Adipocyte (in vitro differentiated cells): ENCODE results near the gene COX10.
"Not testable (repeated sequence)": the region's sequence is repeated elsewhere in the genome, so short reads cannot be mapped to it uniquely, and the experiment has no call there.

Source experiments
- DNase-seq: peaks from one replicate; pipeline ENCODE4 v3.0.0-alpha.2; 2015; ENCODE audit warnings: low read depth
- H3K27me3 ChIP-seq: replicated peaks from 2 replicates; pipeline ENCODE4 v1.7.0; 2013; ENCODE audit warnings: mild to moderate bottlenecking, low read length, moderate library complexity; ENCODE audit not compliant: control insufficient read depth, insufficient read depth
- H3K36me3 ChIP-seq: 2 replicates; pipeline ENCODE4 v1.7.0; 2013; ENCODE audit warnings: low read length, mild to moderate bottlenecking, moderate library complexity; ENCODE audit not compliant: control insufficient read depth, insufficient read depth, severe bottlenecking
- H3K4me1 ChIP-seq: 2 replicates; pipeline ENCODE4 v1.7.0; 2013; ENCODE audit warnings: mild to moderate bottlenecking, low read length, moderate library complexity; ENCODE audit not compliant: control insufficient read depth, insufficient read depth
- H3K4me3 ChIP-seq: 2 replicates; pipeline ENCODE4 v1.7.0; 2013; ENCODE audit warnings: mild to moderate bottlenecking, low read length, moderate library complexity
- H3K9ac ChIP-seq: 2 replicates; pipeline ENCODE4 v1.7.0; 2013; ENCODE audit warnings: mild to moderate bottlenecking, low read length, moderate library complexity
- H3K9me3 ChIP-seq: 2 replicates; pipeline ENCODE4 v1.7.0; 2013; ENCODE audit warnings: mild to moderate bottlenecking, low read length, moderate library complexity; ENCODE audit not compliant: control insufficient read depth

The COX10 gene

DNA sequence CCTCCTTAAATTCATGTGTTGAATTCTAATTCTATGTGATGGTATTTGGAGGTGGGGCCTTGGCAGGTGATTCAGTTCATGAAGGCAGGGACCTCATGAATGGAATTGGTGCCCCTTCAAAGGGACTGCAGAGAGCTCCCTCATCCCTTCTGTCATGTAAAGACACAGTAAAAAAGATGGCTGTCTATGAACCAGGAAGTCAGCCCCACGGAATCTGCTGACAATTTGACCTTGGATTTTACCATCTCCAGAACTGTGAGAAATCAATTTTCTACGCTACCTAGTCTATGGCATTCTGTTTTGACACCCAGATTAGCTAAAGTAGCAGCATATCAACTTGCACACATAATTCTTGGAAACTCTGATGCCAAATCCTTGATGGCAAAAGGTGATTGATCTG is 165.7 kb downstream of the COX10 start:
- H3K27me3 ChIP-seq, H3K36me3 ChIP-seq, H3K4me3 ChIP-seq, H3K9ac ChIP-seq, H3K9me3 ChIP-seq, H3K4me1 ChIP-seq, DNase-seq: not testable (repeated sequence)

DNA sequence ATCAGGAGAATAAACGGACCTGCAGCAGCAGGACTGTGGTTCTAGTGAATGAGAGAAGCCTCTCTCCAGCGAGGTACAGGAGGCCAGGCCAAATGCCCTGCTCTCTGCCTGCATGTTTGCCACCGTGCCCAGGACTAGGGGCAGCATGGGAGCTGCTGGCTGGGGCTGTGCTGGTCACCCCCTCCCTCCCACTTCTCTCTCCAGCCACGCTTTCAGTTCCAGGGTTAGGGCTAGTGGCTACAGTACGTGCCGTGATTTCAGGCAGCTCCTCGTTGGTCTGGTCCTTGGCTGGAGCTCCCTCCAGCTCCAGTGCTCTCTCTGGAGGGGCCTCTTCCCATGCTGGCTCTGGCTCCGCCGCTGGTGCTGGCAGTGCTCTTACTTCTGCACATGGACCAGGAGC is 166.7 kb downstream of the COX10 start:
- not testable (repeated sequence) for H3K4me3 ChIP-seq, H3K9me3 ChIP-seq, DNase-seq, H3K27me3 ChIP-seq, H3K36me3 ChIP-seq, H3K9ac ChIP-seq, H3K4me1 ChIP-seq

DNA sequence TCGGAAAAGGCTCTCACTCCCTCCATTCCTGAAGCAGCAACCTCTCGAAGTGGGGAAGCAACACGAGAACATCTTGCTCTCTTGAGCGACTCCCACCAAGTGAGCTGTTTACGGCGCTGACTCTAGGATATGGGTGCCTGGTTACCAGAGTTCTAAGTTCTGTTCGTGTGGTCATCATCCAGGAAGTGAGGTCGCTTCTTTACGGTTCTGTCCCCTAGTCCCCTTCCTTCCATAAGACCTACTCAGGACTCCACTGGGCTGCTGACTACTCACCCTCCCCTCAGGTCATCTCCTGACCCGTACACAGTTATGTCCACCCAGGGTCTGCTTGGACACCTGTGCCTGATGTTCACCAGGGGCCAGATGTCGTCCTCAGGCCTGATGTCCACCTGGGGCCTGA is 167.5 kb downstream of the COX10 start, which contains the start of gene CDRT15:
Gene CDRT15 (minus strand): TSS at position 101 of the 400 bp plus-strand sequence. CDS start 29 bp downstream, at position 72.
- H3K9ac ChIP-seq, H3K4me3 ChIP-seq, DNase-seq, H3K9me3 ChIP-seq, H3K27me3 ChIP-seq, H3K4me1 ChIP-seq, H3K36me3 ChIP-seq: not testable (repeated sequence)

DNA sequence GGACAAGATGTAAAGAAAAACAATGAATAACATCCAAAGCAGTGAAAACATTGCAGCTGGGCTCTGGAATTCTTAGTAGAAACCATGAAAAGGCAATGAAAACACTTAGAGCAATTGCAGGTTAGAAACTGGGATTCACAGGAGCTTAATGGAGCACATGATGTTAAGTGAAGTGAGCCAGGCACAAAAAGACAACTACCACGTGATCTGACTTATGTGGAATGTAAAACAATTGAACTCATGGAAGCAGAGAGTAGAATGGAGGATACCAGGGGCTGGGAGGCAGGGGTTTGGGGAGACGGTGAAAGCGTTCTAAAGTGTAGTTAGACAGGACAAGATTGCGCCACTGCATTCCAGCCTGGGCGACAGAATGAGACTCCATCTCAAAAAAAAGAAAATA is 170.0 kb downstream of the COX10 start:
- not testable (repeated sequence) for H3K9ac ChIP-seq, H3K9me3 ChIP-seq, H3K4me1 ChIP-seq, DNase-seq, H3K4me3 ChIP-seq, H3K27me3 ChIP-seq, H3K36me3 ChIP-seq

DNA sequence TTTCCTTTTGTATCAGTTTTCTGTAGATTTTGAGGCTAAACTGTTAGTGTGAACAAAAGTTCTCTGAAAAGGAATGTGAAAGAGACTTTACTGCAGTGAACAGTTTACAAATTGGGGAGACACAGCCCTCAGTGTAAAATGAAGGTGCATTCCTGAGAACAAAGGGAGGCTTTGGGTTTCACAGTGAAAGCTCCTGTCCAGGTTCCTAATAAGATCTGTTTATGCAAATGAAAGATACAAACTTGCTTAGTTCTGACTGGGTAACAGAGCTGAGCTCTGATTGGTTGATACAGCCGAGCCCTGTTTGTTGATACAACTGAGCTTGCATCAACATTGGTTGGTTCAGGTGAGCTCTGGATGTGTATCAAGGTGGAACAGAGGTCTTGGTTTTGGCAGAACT is 175.7 kb downstream of the COX10 start:
- DNase-seq: no peak
- Histone ChIP-seq H3K27me3 (no peaks in the 10 kb centered on the region), H3K36me3 (no peaks in the 10 kb centered on the region), H3K9ac (no peak overlapping the region), H3K9me3 (no peaks in the 10 kb centered on the region), H3K4me3 (no peak overlapping the region), H3K4me1 (no peaks in the 10 kb centered on the region)

DNA sequence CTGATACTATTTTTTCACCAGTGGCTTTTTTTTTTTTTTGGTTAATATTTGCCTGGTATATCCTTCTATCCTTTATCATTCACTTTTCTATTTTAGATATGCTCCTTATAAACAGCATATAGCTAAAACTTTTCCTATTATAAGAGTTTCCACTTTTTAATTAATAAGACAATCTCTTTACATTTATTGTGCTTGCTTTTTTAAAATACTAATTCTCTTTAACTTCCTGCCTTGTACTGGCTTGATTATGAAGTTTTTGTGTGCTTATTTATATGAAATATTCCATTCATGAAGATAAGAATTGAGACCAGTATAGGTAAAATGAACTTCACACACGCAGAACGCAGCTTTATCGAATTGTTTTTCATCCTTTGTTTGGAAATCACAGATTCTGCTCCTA is 176.3 kb downstream of the COX10 start:
- Histone ChIP-seq H3K9ac (no peak overlapping the region), H3K4me1 (no peaks in the 10 kb centered on the region), H3K4me3 (no peak overlapping the region), H3K27me3 (no peaks in the 10 kb centered on the region), H3K36me3 (no peaks in the 10 kb centered on the region), H3K9me3 (no peaks in the 10 kb centered on the region)
- no peak for DNase-seq
